NCI-H82 treated with DMSO at 0.1 percent for 48 hours (cell line): ENCODE measurements around the gene C19orf25.

Experiments
- DNase-seq: peaks from one replicate; lab custom pipeline; 2025; ENCODE audit not compliant: unreplicated experiment; lab: John Stamatoyannopoulos, UW

C19orf25 gene

DNA sequence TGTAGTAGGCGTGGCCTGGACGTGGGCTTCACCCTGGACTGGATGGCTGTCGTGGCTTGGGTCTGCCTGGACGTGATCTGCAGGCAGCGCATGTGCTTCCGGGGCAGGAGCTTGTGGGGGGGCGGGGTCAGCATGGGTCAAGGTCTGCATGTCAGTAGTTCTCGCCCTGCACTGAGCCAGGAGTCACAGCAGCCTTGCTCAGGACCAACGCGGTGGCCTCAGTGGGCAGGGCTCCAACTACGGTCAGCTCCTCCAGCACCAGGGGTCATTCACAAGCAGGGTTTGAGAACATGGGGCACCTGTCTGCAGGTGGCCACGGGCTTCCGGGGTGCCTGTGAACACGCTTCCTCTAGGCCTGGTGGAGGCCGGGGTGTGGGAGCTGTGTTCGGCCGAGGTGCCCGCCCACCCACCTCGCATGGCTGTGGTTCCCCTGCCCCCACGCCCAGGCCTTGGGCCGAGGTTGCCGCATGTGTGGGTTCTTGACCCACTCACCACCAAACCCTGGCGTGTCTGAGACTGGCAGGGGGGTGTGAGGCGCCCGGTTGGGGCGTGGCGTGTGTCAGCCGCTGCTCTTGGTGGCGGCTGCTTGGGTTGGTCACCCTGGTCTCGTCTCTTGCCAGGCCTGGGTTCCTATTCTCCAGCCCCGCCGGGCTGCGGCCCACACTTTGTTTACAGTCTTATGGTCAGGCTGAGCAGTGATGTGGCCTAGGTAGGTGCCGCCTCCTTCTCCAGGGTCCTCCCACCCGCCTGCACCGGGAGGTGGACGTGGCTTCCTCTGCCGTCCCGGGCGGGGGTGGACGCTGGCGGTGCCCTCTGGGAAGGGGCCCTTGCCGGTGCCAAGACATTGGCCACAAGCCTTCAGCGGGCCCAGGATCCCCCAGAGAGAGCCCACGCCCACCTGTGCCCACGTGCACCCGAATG, 45.6 kb downstream of the C19orf25 start:
- DNase-seq, result no peak

DNA sequence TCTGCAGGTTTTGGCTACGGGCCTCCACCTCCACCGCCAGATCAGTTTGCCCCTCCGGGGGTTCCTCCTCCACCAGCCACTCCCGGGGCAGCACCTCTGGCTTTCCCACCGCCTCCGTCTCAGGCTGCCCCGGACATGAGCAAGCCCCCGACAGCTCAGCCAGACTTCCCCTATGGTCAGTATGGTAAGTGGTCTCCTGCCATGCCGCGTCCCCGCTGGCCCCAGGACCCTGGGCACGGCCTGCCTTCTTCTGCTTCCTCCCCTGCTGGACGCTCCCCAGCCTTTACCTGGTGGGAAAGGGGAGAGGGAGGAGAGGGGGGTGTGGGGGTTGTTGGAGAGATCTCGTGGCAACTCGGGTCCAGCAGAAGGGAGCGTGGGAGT, 46.5 kb downstream of the C19orf25 start:
- DNase-seq, result no peak

- DNase-seq, result no peak
Measured at GRCh38 chr19:1431759-1432506, 47.1 kb downstream of the C19orf25 start.

DNA sequence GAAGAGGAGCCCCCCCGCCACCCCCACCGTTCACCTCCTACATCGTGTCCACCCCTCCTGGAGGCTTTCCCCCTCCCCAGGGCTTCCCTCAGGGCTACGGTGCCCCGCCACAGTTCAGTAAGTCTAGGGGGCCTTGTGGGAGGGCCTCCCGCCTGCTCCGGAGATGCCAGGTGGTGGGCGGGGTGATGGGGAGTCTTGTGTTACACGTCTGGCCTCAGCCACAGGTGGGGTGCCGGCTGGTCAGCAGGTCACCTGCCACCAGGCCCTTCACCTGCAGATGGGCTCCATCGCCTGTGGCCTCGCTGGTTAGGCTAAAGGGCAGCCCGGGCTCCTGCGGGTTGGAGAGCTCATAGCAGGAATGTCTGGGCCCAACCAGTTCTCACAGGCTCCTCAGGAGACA, 48.8 kb downstream of the C19orf25 start:
- DNase-seq, result no peak

GRCh38 chr19:1429750-1430149, 49.3 kb downstream of the C19orf25 start:
- no peak for DNase-seq

GRCh38 chr19:1428738-1429391, 50.1 kb downstream of the C19orf25 start:
- no peak for DNase-seq

DNA sequence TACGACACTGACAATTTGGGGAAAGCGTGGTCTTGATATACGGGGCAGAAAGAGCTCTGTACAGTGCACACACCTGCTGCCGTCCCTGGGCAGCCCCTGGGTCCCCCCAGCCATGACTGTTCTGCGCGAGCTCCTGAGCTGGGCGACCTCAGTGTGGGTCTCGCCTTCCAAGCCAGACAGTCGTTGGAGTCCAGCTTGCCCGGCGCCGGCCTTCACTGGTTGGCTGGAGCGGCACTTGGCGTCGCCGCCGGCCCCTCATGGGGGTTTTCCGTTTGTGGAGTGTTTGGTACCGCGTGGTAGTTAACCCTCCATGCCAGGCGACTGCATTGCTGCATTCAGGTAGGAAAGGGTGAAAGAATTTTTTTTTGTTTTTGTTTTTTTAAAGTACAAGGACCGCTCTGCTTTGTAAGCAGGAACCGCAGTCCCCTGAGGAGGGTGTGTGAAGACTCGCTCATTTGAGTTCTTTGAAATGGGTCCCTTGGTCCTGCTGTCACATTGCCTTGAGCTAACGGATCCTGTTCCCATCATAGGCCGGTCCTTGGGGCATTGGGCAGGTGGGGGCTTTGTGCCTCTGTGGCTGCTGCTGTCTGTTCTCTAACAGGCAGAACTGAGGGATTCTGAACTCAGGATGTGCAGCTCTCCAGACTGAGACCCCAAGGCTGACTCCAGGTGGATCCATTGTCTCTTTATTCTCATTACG, 51.6 kb downstream of the C19orf25 start:
- DNase-seq, result no peak

DNA sequence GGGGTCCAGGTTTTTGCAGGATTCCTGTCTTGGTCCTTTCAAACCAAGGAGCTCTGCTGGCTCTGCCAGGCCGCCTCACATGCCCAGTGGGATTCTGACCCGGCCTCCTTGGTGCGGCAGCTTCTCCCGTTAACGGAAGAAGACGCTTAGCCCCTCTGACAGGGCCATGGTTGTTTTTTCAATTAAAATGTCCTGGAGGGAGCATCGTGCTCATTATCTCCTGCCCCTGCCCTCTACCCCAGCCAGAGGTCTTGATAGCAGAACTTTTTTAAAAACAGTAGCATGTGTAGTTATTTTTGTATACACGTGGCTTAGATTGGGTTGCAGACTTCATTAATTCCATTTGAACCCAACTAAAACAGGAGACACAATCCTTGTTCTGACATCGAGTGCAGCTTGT, 52.3 kb downstream of the C19orf25 start:
- no peak for DNase-seq

- DNase-seq, result no peak
Measured at GRCh38 chr19:1425902-1426301, 53.1 kb downstream of the C19orf25 start.

DNA sequence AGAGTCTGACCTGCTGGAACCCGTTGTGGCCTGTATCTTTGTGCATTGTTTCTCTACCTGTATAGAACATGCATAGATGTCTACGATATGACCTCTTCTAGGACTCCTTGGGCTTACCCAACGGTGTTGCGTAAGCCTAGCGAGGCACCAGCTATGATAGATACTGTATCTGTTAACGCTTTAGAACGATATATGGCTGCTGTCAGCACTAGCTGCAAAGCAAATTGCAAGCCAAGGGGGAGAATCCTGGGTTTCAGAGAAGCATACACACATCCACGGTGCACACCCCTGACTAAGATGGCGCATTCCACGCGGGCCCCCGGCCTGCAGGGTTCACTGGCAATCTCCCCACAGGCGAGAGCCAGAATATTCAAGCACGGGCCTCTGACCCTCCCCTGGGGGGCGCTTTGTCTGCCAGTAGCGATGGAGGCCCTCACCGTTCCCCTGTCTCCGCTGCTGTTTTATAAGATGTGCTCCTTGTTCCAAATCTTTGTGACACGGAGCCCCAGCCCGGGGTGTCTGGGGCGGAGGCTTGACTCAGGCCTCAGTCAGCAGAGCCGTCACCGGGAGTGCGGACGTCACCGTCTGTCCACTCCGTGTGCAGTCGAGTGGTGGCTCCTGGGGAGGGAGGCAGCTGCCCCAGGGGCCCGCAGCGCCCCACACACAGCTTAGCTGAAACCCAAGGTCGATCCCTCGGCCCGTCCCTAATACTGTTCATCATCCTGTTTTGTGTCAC, 53.7 kb downstream of the C19orf25 start:
- DNase-seq, result no peak

DNA sequence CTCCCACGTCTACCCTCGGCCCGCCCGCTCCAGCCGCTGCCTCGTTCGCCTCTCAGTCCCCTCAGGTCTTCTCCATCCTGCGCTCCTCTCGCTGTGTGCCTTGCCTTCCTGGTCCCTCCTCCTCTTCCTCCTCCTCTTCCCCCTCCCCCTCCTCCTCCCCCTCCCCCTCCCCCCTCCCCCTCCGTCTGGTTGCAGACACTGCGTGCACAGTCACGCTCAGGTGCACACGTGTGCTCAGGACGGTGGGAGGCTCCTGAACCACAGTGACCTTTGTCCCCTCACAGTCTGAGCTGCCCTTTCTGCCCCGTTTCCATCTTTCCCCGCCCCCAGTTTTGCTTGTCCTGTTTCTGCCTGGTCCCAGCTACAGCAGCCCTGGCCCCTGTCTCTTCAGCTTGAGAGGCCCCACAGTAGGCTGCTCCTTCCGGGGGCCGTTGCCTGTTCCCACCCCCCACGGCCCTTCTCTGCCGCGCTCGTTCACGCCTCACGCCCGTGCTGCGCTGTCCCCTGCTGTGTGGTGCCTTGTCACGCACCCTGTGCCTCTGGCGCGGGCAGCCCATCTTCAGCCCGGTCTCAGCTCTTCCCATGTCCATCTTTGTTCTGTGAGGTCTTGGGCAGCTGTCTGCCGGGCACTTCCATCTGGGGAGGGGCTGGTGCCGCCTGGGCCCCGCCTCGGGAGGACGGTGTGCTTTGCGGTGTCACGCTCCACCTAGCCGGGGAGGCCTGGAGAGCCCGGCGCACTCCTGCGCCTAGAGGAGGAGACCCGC, 54.6 kb downstream of the C19orf25 start:
- no peak for DNase-seq

GRCh38 chr19:1423436-1424191, 55.4 kb downstream of the C19orf25 start:
- no peak for DNase-seq
